Superior temporal gyrus (tissue), 1 donor: ENCODE results near the gene EDEM1.
"Not testable (repeated sequence)": the region's sequence is repeated elsewhere in the genome, so short reads cannot be mapped to it uniquely, and the experiment has no call there.

ENCODE experiments used
- DNase-seq: peaks from one replicate; pipeline ENCODE4 v3.0.0-alpha.2; 2016; ENCODE audit errors: extremely low spot score

EDEM1 gene

DNA sequence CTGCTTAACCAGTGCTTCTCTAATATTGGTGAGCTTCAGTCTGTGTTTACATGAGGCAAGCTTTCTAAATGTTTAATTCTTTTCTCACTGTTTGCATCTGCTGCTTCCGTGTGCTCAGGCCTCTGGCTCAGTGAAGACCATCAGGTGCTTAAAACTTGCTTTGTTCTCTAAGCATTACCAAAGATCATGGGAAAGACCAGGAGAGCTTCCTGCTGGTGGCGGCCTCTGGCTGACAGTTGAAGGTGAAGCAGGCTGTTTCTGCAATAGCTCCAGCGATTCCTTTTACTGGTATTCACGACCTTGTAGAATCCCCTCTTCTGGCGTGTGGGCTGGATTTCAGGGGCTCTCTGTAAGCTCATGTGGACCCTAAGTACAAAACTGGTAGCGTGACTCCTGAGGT lies 45.1 kb downstream of the EDEM1 start:
- DNase-seq = no peak

DNA sequence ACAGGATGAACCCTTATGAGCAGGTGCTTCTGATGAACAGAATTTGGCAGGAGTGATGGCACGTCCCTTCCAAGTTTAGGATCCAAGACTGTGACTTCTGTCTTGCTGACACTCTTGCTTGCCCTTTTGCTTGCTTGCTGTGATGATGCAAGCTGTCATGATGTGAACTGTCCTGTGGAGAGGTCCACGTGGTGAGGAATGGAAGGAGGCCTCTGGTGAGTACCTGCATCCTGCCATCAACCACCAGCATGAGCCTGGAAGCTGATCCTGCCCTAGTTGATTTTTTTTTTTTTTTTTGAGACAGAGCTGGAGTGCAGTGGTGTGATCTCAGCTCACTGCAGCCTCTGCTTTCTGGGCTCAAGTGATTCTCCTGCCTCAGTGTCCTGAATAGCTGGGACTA lies 45.5 kb downstream of the EDEM1 start:
- DNase-seq = no peak

DNA sequence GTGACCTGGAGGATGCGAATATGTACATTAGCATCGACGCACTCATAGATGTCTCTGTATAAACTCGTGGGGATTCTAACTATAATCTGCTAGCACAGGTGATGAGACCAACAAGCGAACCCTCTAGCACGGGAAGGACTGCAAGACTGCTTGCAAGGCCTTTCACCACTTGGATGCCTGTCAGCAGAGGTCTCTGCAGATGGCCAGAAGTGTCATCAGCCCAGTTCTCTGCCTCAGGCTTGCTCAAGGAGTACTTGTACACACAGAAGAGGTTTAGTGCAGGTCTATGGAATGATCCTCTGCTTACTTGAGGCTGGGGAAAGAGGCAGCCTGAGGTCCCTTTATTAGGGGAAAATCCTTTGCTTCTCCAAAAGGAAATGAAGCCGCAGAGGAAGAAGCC lies 48.1 kb downstream of the EDEM1 start:
- no peak for DNase-seq

DNA sequence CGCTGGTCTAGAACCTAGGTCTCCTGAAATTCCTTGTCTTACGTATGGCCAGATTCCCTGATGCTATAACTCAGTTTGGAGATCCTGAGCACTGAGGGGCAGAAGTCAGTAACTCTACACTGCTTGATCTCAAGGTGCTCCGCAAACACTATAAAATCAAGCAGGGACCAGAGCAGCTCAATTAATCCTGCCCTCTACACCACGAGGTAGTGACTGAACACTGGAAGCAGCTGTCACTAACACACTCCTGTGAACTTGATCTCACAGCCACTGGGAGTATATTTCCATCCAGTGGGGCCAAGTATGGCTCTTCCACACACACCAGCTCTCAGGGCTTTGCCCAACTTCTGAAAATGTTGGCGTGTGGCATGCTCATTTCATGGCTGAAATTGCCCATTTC lies 51.0 kb downstream of the EDEM1 start:
- no peak for DNase-seq

DNA sequence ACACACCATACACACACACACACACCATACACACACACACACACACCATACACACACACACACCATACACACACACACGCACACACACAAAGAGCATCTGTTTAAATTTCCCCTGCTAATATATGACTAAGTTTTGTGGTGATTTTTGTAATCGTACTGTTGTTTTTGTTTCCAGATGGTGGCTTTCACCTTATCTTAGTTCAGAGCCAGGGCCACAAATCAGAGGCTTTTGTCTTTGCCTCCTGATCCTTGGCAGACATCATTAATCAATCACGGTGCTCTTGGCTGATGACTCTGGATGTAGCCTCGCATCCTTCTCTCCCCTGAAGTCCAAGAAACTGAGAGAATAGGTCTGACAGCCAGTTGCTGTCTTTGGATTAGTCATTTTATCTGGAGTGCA lies 52.1 kb downstream of the EDEM1 start:
- no peak for DNase-seq

DNA sequence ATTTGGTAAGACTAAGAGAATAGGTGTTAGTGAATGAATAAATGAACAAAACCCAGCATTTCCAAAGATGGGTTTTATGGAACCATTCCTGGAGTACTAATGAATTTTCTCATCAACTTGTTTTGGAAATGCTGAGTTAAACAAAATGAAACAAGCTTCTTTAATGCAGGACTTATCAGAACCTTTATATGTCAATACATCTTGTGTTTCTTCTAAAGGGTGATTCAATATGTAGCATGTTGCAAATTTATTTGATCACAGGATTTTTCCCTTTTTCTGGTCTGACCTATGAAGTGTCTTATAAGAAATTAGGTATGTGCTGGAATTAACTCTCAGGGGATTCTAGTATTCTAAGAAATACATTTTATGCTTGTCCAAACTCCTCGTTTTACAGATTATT lies 53.2 kb downstream of the EDEM1 start:
- DNase-seq = no peak

DNA sequence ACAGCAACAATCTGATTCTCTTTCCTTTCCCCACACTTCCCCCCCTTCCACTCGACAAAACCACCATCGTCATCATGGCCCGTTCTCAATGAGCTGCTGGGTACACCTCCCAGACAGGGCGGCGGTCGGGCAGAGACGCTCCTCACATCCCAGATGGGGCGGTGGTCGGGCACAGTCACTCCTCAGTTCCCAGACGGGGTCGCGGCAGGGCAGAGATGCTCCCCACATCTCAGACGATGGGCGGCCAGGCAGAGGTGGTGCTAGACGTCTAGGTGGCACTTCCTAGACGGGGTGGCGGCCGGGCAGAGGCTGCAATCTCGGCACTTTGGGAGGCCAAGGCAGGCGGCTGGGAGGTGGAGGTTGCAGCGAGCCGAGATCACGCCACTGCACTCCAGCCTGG lies 55.3 kb downstream of the EDEM1 start:
- not testable (repeated sequence) for DNase-seq

DNA sequence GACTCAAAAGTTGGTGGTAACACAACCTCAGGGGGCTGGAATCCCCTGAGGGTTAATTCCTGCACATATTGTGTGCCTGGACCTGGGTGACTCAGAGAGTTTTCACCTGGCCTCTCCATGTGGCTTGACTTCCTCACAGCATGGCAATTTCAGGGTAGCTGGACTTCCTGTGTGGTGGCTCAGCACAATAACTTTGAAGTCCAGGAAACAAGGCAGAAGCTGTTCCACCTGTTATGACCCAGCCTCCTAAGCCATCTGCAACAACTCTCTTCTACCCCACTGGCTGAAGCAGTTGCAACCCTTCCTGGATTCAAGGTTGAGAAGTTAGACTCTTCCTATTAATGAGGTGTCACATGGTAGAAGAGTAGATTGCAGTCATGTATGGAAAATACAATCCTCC lies 58.4 kb downstream of the EDEM1 start:
- DNase-seq = no peak

DNA sequence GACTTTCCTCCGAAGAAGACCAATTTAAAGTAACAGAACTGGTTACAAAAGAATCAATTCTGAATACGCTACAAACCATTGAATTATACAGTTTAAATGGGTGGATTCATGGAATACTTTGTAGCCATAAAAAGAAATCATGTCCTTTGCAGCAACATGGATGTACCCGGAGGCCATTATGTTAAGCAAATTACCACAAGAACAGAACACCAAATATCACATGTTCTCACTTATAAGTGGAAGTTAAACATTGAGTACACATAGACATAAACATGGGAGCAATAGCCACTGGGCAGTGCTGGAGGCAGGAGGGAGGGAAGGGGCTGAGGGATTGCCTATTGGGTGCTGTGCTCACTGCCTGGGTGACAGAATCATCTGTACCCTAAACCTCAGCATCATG lies 61.3 kb downstream of the EDEM1 start:
- DNase-seq = no peak

DNA sequence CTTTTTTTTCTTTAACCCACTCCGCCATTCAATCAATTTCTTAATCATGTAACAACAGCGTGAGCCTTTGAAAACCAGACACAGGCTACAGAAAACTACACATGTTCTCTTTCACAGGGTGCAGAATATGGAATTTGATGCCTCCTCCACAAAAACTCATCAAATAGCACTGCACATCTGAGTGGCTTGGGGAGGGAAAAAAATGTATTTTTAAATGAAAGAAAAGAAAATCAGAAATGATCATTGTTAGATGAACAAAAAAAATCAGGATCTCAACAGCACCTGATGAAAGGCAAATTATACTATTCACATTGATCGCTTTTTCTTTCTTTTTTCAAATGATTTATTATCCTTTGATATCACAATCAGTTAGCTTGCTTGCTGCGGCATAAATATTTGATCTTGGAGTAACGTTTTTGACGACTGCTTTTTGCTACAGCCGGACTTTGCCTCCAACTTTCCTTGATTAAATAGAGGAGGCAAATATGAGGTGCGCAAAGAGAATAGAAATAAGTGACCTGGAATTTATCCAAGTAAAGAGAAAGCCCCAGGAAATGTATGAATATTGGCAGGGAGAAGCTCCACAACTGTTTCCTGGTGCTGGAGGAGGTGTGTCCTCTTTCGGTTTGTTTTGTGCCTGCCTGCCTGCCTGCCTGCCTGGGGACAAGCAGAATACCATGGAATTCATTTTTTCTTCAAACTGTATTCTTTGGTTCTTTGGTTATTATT lies 63.1 kb downstream of the EDEM1 start:
- peak; percentile 41 for DNase-seq

DNA sequence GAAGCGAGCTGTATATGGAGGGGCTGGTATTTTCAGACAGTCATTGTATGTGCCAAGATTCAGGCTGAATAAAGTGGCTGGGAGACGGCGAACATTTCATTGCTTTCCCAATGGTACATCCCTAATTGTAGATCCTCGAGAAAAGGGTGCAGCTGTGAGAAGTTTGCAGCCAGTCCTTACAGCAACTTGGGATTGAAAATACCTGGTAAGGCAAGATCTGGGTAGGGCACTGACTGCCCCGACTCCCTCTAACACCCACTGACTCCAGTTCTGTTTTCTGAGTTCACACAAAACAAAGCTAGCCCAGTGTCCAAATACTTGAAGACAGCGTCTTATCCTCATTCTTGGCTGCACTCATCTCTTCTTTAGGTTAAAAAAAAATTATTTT lies 63.7 kb downstream of the EDEM1 start:
- no peak for DNase-seq

DNA sequence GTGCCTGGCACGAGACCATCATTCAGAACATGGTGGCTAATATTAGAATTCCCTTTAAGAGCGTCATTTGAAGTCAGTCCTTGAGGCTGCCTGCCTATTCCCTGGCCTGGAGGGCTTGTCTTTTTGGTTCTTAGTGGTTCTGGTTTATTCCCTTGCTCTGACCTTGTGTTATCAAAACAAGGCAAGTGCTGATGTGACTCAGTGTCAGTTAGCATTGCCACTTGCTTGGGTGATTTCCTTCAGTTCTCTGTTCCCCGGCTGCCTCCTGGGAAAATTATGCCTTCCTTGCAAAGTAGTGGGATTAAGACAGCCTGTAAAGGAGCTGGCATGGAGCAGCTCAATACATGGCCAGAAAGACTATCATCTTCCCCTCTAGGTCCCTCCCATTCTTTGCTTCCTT lies 64.6 kb downstream of the EDEM1 start:
- DNase-seq = no peak

DNA sequence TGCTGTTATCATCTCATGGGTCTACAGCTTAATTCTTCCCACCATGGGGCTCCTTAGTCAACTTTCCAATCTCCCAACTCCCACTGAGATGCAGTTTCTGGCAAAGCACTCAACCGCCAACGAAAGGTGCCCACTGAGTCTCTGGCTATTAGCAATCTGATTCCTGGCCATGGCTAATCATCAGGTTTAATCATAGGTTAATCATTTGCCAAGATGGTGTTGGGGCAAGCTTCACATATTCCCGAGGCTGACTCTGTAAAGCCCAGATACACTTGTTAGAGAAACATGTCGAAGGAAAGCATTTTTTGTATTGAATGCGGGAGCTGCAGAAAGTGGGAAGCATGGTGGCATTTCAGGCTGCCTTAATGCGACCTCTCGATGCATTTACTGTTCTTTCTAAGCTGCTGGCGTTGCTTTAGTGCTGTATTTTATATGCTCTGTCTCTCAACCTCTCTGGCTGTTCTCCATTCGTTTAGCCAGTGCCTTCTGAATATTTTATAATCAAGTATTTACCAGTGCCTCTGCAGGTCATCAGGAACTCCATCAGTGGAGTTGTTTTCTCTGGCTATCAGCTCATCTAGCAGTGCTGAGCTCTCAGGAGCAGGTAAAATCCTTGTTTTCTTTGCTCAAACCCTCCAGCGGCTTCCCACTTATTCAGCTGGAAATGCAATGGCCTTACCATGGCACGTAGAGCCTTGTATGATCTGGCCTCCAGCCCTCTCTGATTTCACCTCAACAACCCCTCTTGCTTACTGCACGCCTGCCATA lies 67.0 kb downstream of the EDEM1 start:
- no peak for DNase-seq

DNA sequence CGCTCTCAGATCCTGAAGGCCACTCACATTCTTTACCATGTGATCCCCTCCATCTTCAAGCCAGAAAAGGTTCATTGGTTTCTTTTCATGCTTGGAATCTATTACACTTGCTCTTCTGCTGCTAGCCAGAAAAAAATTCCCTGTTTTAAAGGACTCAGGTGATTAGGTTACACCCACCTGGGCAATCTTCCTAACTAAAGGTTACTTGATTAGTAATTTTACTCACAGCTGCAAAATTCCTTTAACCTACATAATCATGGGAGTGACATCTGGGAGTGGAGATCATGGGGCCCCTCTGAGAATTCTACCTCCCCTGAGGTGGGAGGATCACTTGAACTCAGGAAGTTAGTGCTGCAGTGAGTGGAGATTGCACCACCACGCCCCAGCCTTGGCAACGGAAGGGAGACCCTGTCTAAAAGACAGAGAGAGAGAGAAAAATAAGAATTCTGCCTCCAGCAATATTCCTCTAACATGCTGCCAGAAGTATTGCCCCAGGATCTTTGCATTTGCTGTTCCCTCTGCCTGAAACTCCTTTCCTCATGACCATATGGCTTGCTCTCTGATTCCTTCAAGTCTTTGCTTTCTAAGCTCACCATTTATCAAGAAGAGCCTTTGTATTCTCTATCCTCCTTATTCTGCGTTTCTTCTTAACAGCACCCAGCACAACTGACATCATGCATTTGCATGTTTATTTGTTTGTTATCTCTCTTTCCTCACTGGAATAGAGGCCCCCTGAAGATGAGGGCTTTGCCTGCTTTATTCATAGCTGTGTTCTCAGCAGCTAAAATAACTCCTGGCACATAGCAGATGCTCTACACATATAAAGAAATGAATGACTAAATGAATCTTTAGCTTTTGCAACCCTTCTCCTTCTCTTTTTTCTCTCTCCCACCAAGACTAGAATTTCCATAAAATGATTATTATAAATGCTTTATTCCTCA lies 68.2 kb downstream of the EDEM1 start:
- no peak for DNase-seq

DNA sequence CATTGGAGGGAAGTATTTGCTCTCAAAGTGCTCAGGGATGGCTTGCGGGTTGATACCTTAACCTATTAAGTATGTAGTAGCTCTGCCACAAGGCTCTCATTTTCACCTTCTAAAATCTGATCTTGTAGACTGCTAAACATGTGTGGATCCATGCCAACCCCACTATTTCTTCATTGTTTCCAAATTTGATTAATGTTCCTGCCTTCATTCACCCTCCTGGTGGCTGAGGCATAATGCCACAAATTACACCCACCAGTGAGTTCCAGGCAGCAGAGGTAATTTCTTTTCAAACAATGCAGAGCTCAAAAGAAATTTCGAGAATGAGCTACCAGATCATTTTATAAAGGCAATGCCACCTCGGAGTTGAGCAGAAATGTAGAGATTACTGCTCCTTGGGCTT lies 71.0 kb downstream of the EDEM1 start:
- DNase-seq = no peak

DNA sequence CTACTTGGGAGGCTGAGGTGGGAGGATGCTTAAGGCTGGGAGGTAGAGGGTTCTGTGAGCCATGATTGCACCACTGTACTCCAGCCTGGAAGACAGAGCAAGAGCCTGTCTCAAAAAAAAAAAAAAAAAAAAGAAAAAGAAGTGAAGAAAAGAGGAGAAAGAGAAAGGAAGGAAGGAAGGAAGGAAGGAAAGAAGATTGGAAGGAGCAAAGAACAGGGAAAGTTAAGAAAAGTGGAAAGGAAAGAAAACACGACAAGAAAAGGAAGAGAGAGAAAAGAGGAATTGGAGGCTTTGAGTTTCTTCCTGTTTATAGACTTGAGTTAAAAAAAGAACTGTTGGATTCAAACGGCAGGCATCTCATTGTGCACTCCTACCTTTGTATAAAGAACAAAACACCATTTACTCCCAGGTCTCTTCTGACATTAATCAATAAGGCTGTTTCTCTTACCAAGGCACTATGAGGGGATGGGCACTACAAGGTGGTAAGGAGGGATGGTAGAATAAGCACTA lies 73.5 kb downstream of the EDEM1 start:
- no peak for DNase-seq

DNA sequence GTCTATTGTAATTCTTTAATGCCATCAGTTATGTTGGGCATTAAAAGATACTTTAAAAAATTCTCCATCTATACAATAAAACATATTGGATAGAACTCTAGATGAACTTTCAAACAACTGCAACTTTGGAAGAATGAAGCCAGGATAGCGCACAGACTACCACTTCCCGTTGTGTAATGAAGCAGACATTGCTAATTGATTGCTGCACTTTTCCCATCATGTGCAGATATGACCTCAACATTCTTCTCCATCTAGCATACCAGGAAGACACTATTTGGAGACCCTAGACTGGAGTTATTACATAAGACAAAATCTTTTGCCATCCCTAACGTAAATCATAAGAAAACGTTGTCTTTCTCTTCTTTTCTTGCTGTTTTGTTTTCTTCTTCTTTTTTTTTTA lies 75.0 kb downstream of the EDEM1 start:
- DNase-seq = no peak

DNA sequence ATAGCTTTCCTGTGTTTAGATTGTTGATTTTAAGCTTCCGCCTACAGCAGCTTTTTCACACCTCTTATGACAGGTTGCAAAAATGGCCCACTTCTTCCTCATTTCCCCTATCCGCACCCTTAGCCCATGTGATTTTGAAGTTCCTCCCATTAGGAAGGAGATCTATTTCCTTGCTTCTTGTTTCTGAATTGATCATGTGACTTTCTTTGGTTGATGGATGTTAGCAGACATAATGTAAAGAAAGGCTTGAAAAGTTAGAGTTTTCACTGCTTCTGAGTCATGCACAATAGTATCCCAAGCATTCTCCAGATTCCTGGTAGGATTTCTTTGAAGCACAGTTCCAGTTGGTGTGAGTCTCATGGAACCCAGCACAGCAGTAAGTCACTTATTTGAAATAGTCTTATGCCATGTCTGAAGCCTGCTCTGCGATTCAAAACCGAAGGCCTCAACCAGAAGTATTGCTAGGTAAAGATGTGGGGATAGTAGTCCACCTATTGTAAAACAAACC lies 76.6 kb downstream of the EDEM1 start:
- no peak for DNase-seq

DNA sequence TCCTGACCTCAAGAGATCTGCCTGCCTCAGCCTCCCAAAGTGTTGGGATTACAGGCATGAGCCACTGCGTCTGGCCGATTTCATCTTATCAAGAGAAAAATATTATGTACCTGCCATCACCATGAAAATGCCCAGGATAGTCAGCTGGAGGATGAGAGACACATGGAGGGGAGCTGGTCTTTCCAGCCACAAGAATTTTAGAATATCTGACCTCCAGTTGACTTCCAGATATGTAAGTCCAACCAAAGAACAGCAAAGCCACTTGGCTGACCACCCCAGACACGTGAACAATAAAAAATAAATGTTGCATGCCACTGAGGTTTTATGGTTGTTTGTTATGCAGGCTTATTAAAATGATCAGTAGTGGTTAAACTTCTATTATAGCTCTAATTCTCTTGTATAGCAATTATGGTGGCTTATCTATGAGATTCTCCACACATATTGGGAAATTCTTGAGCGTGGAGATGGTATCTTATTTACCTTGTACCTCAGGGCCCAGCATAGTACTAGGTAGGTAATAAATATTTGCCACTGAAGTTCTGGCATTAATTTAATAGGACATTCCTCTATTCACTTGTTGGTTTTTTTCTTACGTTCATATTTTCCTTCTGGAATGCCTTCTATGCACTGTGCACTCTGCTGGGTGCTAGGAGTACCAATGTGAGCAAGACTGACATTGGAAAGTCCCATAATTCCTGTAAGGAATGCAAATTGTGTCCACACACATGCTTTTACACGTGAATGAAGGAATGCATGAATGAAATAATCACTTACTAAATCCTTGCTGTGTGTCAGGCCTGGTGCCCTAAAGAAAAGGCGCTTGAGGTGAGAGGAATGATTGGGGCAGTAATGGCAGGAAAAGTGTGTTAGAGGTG lies 77.6 kb downstream of the EDEM1 start:
- DNase-seq = no peak

DNA sequence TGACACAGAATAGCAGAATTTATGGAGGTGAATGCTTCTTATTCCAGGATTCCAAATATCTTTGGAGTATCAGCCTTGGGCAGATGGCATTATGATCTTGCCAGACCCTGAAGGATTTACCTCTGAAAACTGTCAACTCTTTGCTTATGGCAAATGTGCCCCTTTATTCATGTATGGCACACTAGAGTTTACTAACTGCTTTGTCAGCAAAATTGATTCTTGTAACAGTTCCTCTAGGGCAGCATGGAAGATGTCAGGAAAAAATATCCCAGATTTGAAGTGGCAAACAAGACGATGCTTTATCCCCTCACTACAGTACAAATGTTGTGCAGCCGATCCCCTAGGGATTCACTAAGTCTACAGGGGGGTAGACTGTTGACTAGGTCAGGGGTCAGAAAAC lies 79.7 kb downstream of the EDEM1 start:
- DNase-seq = no peak

DNA sequence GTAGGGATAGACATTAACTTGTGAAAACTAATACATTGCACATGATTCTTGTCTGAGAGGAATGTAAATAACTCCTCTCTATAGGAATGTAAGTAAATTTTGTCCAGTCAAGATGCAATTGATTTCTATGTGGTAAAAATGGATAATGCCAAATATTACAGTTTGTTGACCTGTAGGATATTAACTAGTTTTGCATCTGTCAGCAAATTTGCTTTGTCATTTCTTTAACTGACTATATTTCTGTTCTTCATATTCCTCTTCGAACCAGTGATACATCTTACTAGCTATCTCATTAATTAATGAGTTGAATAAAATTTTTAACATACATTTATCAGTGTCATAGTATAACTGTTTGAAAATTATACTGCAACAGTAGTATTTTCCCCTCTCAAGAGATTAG lies 80.4 kb downstream of the EDEM1 start:
- DNase-seq = no peak
